Stimulated activated CD4-positive, alpha-beta T cell treated with anti-CD3 and anti-CD28 coated beads, Interleukin-1b, Interleukin-23, amount 100 ng/mL, for 24 hours (primary cell): ENCODE results near the gene SERPINE2.
"Not testable (repeated sequence)": the region's sequence is repeated elsewhere in the genome, so short reads cannot be mapped to it uniquely, and the experiment has no call there.

Experiments used
- DNase-seq, 4 experiments: peaks; one replicate each; pipeline ENCODE4 v3.0.0-alpha.2; 2020; ENCODE audit warnings: low read depth in 4 of 4, low spot score in 1 of 4

The SERPINE2 gene

GRCh38 chr2:224016963-224017362, 22.1 kb downstream of the SERPINE2 start:
- DNase-seq, result no peak

- no peak for DNase-seq
These were observed 24.8 kb downstream of the SERPINE2 start for GRCh38 chr2:224014336-224014735.

- no peak for DNase-seq
These were observed 27.2 kb downstream of the SERPINE2 start for GRCh38 chr2:224011837-224012236.

GRCh38 chr2:224009605-224010315, 29.3 kb downstream of the SERPINE2 start:
- no peak for DNase-seq

DNA sequence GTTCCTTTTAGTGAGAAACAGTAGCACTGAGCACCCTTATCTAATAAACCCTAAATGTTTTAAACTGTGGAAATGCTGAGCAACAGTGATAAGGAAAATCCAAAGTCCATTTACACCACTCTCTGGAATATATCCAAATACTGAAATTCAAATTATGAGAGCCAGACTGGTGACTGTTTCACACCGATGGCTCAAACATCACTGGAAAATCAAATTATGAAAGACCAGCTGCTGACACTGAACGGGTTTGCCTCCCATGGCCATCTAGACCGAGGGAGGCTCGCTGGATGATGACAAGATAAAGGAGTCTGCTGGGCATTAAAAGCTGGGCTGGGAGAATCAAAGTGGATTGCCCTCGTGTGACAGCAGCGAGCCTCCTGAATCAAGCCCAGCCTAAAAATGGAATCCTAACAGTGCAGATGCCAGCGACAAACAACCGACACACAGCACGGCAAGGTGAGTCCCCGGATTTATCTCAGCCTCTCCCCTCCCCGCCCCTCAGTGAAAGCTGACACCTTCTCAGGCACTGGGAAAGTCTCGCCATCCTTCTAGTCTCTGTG, 30.3 kb downstream of the SERPINE2 start:
- DNase-seq, result no peak

- no peak for DNase-seq
These were observed 34.9 kb downstream of the SERPINE2 start for GRCh38 chr2:224004105-224004695.

- DNase-seq, result not testable (repeated sequence)
These were observed 38.4 kb downstream of the SERPINE2 start for GRCh38 chr2:224000662-224001061.

DNA sequence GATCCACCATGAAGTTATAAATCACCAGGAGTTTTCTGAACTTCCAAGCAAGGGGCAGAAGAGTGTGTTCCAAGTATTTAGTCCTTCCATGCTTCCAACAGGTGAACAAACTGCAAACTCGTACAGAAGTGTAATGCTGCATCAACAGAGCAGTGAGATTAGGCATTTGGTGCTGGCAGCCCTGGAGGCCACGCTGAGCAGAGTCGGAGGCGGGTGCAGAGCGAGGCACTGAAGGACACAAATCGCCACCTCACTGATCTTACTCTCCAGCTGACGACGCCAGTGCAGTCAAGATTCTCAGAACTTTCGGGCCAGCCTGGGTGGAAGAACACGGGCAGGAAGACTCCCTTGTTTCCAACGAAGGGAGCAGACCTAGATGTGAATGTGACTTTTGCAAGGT, 39.2 kb downstream of the SERPINE2 start:
- DNase-seq, result no peak

GRCh38 chr2:223998948-223999347, 40.1 kb downstream of the SERPINE2 start:
- no peak for DNase-seq

DNA sequence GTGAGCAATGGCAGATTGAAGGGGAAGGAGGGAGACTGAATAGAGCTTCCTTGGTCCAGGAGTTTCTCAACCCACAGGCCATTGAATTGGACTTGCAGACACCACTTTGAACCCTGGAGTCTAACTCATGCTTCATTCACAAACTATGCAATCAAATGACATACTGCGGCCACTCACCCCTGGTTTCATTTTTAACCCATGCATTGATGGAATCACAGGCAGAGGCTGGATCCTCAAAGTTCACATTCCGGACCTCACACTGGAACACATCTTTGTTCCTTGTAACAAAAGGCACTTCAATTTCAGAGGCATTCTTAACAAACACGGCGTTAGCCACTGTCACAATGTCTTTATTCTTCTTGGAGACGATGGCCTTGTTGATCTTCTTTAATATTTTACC, 41.1 kb downstream of the SERPINE2 start:
- no peak for DNase-seq

- no peak for DNase-seq
These were observed 42.7 kb downstream of the SERPINE2 start for GRCh38 chr2:223996391-223996790.

DNA sequence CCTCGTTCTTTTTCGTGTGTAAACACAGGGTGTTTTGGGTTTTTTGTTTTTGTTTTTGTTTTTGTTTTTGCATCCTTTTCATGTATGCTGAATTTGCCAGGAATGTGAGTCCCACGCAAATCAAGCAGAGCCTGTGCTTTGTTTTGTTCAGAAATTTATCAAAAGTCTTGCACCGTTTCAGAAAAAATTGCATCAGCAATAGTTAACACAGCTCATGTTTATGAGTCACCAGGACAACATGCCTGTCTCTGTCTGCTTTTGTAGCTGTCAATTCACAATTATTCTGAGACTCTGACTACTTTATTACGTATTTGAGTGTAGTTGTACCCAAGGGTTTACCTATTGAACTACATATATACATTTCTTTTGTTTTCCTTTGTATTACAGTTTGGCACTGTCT, 43.5 kb downstream of the SERPINE2 start:
- DNase-seq, result no peak

- DNase-seq, result no peak
These were observed 44.4 kb downstream of the SERPINE2 start for GRCh38 chr2:223994562-223995162.

GRCh38 chr2:223993634-223994232, 45.4 kb downstream of the SERPINE2 start:
- peak; percentile 26 to 50 (median 39) for DNase-seq

GRCh38 chr2:223991611-223992010, 47.5 kb downstream of the SERPINE2 start:
- no peak for DNase-seq

DNA sequence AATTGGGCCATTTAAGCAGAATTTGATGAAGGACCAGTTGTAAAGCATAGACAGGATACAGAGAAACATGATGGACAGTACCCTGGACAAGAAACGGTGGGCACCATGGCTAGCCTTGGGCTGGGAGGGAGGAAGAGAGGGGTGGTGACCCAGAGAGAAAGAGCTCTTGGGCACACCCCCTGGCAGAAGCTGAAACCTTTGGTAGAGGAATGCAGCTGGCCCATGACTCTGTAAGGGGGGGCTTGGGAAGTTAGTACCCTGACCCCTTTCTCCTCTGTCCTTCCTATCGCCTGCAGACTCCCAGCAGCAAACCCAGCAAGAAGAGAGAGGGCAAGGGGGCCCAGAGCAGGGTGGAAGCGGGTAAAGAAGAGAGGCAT, 49.2 kb downstream of the SERPINE2 start:
- no peak for DNase-seq

DNA sequence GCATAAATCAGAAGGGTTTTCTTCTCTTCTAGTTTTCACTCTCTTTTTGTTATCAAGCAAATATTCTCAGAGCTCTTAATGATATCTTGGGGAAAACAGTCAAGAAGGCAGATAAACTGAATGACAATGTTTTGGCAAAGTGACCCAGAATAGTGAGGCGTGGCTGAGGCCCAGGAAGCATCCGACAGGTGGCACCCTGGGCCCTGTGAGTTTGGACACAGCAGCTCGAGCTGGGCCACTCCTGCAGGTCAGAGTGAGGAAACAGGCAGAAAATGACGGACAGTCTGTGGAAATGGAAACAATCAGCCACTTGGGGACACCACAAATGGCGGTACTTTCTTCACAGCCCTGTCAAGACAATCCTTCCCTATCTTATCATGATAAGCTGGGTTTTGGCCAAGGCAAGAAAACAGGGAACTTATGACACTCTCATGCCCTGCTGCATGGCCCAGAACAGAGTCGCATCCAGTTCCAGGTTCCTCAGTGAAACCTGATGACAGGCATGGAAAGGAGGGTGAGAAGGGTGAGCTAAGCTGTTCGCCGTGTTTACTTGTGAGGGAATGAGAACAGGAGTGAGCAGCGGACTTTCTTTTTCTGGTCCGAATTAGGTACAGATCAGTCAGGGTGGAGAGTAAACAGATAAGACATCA, 49.8 kb downstream of the SERPINE2 start:
- no peak for DNase-seq

DNA sequence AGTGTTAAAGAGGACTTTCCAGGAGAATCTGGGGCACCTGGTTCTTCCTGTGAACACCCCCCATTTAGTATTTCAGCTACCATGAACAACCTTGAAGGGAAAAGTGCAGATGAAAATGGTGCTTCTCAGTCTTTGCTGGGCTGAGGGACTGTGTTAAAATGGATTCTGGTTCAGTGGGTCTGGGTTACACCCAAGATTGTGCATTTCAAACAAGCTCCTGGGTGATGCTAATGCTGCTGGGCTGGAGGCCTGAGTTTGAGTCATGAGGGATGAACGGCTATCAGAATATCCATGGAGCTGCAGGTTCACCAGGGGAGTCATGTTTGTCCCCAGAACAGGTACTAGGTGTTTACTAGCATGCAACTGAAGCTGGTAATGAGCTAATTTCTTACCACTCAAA, 57.8 kb downstream of the SERPINE2 start:
- no peak for DNase-seq

DNA sequence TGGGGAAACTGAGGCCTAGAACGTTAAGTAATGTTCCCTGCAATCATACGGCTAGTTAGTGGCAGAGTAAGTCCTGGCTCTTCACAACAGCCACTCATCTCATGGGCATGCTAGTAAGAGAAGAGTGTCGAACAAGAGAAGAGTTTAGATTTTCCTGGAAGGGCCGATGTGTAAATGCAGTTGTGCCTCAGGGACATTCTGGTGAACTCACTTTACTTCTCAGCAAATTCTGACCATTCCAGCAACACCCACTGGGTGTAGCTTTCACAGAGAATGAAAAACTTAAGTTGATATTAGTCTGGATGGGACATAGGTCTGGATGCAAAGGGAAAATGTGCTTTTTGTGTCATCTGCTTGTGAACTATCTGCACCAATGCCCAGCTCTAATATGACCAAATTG, 58.3 kb downstream of the SERPINE2 start:
- DNase-seq, result no peak

DNA sequence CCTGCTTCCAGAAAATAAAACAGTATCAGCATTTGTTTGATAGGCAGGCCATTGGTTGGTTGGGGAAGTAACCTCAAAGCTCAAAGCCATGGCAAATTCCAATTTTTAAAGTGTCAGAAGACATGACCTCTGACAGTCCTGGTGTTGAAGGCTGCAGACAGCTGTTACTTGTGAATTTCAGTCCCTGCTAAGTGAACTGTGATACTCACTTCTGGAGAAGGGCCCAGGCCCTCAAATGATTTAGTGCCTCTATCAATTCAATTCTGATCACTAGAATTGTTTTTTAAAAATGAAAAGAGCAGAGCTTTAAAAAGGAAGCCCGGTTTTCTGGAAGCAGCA, 58.7 kb downstream of the SERPINE2 start:
- DNase-seq, result no peak

DNA sequence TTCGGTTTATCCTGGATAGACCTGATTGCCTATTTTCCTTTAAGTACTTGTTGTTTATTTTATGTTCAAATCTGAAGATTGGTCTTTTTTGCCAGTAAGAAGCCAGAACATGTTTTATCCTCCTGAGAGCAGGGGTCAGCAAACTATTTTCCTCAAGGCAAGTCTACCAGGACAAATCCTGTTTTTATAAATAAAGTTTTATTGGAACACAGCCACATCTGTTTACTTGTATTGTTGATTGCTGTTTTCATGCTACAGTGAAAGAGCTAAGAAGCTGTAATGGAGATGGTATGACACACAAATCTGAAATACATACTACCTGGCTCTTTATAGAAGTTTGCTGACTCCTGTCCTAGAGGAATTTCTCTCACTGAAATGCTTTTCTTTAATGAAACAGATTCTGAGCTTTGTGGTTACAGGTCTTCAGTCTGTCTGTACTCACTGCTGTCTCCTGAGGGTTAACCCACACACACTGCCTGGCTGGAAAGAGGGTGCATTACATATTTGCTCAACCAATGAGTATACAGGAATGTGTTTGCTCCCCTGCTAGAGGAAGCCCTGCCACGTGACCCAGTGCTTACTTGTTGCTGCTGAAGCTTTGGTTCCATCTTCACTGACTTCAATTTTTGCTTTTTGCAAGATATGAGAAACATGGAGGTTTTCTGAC, 59.2 kb downstream of the SERPINE2 start:
- DNase-seq, result no peak
